HEK293 (cell line): ENCODE measurements around the gene HINT3.
A peak's percentile ranks its signal among the peaks of the same experiment; 100 is the strongest.

Experiments
- GLI2 ChIP-seq: fragments of 450-650 bp; formaldehyde crosslinking; IDR thresholded peaks from 2 replicates; pipeline ENCODE4; 2017; ENCODE audit warnings: missing biosample characterization, missing genetic modification characterization, low read depth, borderline replicate concordance
- YY1 ChIP-seq: fragments of 450-650 bp; formaldehyde crosslinking; IDR thresholded peaks from 2 replicates; pipeline ENCODE4 v1.5.1; 2018; ENCODE audit warnings: missing biosample characterization, missing genetic modification characterization
- ZFP3 ChIP-seq: fragments of 450-650 bp; formaldehyde crosslinking; IDR thresholded peaks from 2 replicates; pipeline ENCODE4 v1.5.1; 2016; ENCODE audit warnings: low read depth, missing biosample characterization, missing genetic modification characterization
- ZNF148 ChIP-seq: fragments of 450-650 bp; formaldehyde crosslinking; IDR thresholded peaks from 2 replicates; pipeline ENCODE4 v1.5.0; 2017; ENCODE audit warnings: missing biosample characterization, missing genetic modification characterization, borderline replicate concordance
- ZNF202 ChIP-seq: fragments of 450-650 bp; formaldehyde crosslinking; IDR thresholded peaks from 2 replicates; pipeline ENCODE4 v1.5.1; 2016; ENCODE audit warnings: missing biosample characterization, missing genetic modification characterization, borderline replicate concordance
- ZNF529 ChIP-seq: fragments of 450-650 bp; formaldehyde crosslinking; IDR thresholded peaks from 2 replicates; pipeline ENCODE4 v1.5.1; 2017; ENCODE audit warnings: missing genetic modification characterization, missing biosample characterization; ENCODE audit not compliant: insufficient replicate concordance
- ZNF585B ChIP-seq: fragments of 450-650 bp; formaldehyde crosslinking; IDR thresholded peaks from 2 replicates; pipeline ENCODE4 v1.5.1; 2016; ENCODE audit warnings: missing biosample characterization, missing genetic modification characterization
- ZNF654 ChIP-seq: fragments of 450-650 bp; formaldehyde crosslinking; IDR thresholded peaks from 2 replicates; pipeline ENCODE4 v1.5.1; 2016; ENCODE audit warnings: low read depth, missing biosample characterization, missing genetic modification characterization
- TF ChIP-seq, protein P1 (sequence below): fragments of 450-650 bp; formaldehyde crosslinking; IDR thresholded peaks from 2 replicates; pipeline ENCODE4 v1.5.1; 2016; ENCODE audit warnings: missing biosample characterization, missing genetic modification characterization
- TF ChIP-seq, protein P2 (sequence below): fragments of 450-650 bp; formaldehyde crosslinking; IDR thresholded peaks from 2 replicates; pipeline ENCODE4 v1.5.1; 2016; ENCODE audit warnings: missing biosample characterization, missing genetic modification characterization
- TF ChIP-seq, protein P3 (sequence below): fragments of 450-650 bp; formaldehyde crosslinking; IDR thresholded peaks from 2 replicates; pipeline ENCODE4 v1.5.1; 2016; ENCODE audit warnings: missing biosample characterization, missing genetic modification characterization

GRCh38 chr6:125953502-125953875 lies 3.1 kb upstream of the HINT3 start:
- TF ChIP-seq, protein P1, sequence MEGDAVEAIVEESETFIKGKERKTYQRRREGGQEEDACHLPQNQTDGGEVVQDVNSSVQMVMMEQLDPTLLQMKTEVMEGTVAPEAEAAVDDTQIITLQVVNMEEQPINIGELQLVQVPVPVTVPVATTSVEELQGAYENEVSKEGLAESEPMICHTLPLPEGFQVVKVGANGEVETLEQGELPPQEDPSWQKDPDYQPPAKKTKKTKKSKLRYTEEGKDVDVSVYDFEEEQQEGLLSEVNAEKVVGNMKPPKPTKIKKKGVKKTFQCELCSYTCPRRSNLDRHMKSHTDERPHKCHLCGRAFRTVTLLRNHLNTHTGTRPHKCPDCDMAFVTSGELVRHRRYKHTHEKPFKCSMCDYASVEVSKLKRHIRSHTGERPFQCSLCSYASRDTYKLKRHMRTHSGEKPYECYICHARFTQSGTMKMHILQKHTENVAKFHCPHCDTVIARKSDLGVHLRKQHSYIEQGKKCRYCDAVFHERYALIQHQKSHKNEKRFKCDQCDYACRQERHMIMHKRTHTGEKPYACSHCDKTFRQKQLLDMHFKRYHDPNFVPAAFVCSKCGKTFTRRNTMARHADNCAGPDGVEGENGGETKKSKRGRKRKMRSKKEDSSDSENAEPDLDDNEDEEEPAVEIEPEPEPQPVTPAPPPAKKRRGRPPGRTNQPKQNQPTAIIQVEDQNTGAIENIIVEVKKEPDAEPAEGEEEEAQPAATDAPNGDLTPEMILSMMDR, result peak; percentile 33; the same call in 1 of the 2 replicates
- TF ChIP-seq ZNF529 (tag by site-specific recombination), result no peak
- TF ChIP-seq ZNF202 (tag by site-specific recombination), result no peak
- no peak for TF ChIP-seq ZFP3 (tag by site-specific recombination)
- no peak for TF ChIP-seq GLI2 (tag by site-specific recombination)
- no peak for TF ChIP-seq ZNF585B (tag by site-specific recombination)
- TF ChIP-seq, protein P2, sequence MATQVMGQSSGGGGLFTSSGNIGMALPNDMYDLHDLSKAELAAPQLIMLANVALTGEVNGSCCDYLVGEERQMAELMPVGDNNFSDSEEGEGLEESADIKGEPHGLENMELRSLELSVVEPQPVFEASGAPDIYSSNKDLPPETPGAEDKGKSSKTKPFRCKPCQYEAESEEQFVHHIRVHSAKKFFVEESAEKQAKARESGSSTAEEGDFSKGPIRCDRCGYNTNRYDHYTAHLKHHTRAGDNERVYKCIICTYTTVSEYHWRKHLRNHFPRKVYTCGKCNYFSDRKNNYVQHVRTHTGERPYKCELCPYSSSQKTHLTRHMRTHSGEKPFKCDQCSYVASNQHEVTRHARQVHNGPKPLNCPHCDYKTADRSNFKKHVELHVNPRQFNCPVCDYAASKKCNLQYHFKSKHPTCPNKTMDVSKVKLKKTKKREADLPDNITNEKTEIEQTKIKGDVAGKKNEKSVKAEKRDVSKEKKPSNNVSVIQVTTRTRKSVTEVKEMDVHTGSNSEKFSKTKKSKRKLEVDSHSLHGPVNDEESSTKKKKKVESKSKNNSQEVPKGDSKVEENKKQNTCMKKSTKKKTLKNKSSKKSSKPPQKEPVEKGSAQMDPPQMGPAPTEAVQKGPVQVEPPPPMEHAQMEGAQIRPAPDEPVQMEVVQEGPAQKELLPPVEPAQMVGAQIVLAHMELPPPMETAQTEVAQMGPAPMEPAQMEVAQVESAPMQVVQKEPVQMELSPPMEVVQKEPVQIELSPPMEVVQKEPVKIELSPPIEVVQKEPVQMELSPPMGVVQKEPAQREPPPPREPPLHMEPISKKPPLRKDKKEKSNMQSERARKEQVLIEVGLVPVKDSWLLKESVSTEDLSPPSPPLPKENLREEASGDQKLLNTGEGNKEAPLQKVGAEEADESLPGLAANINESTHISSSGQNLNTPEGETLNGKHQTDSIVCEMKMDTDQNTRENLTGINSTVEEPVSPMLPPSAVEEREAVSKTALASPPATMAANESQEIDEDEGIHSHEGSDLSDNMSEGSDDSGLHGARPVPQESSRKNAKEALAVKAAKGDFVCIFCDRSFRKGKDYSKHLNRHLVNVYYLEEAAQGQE, result no peak
- no peak for TF ChIP-seq ZNF654 (tag by site-specific recombination)
- no peak for TF ChIP-seq YY1 (tag by site-specific recombination)
- no peak for TF ChIP-seq ZNF148 (tag by site-specific recombination)
- TF ChIP-seq, protein P3, sequence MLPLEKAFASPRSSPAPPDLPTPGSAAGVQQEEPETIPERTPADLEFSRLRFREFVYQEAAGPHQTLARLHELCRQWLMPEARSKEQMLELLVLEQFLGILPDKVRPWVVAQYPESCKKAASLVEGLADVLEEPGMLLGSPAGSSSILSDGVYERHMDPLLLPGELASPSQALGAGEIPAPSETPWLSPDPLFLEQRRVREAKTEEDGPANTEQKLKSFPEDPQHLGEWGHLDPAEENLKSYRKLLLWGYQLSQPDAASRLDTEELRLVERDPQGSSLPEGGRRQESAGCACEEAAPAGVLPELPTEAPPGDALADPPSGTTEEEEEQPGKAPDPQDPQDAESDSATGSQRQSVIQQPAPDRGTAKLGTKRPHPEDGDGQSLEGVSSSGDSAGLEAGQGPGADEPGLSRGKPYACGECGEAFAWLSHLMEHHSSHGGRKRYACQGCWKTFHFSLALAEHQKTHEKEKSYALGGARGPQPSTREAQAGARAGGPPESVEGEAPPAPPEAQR (tag by site-specific recombination), result no peak
